Measurements from ENCODE around the gene MSLN. TPM values are rescaled to one million over a fixed set of nuclear protein-coding genes. Genes with fewer than 3 reads are reported as not detected.

MSLN gene
- total and polyA plus RNA-seq, 9 of the 15 experiments (the other 6 are each of a cell fraction or from before 2014, with no cell fraction given), result not detected

- TF ChIP-seq, protein P1, sequence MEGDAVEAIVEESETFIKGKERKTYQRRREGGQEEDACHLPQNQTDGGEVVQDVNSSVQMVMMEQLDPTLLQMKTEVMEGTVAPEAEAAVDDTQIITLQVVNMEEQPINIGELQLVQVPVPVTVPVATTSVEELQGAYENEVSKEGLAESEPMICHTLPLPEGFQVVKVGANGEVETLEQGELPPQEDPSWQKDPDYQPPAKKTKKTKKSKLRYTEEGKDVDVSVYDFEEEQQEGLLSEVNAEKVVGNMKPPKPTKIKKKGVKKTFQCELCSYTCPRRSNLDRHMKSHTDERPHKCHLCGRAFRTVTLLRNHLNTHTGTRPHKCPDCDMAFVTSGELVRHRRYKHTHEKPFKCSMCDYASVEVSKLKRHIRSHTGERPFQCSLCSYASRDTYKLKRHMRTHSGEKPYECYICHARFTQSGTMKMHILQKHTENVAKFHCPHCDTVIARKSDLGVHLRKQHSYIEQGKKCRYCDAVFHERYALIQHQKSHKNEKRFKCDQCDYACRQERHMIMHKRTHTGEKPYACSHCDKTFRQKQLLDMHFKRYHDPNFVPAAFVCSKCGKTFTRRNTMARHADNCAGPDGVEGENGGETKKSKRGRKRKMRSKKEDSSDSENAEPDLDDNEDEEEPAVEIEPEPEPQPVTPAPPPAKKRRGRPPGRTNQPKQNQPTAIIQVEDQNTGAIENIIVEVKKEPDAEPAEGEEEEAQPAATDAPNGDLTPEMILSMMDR (IDR thresholded peaks at IDR 0.05 in 2 of 3, conservative IDR thresholded peaks at IDR 0.05 in 1 of 3; ENCODE audit: insufficient read depth in 2 of 3, low read depth in 1 of 3, low read length in 3 of 3), result peak; percentile 54 to 62 (median 57)
- TF ChIP-seq PHB (CRISPR knock-in tag; IDR thresholded peaks at IDR 0.05) (no peak), MTA2 (IDR thresholded peaks at IDR 0.05; ENCODE audit: low read depth) (no peak), NFE2L1 (tag; IDR thresholded peaks at IDR 0.05; ENCODE audit: borderline replicate concordance, low read depth) (no peak), RNF2 (IDR thresholded peaks at IDR 0.05) (no peak), JUND (IDR thresholded peaks at IDR 0.05; ENCODE audit: borderline replicate concordance, low read depth, low read length) (no peak), JUND (tag; IDR thresholded peaks at IDR 0.05; ENCODE audit: borderline replicate concordance, low read depth, low read length) (no peak), CLOCK (CRISPR knock-in tag; IDR thresholded peaks at IDR 0.05; ENCODE audit: borderline replicate concordance) (no peak), BHLHE40 (IDR thresholded peaks at IDR 0.05; ENCODE audit: low read length) (no peak), ZBTB7A (IDR thresholded peaks at IDR 0.05; ENCODE audit: borderline replicate concordance, control insufficient read depth, low read depth, low read length) (peak; percentile 45; the same call in 1 of the 2 replicates), HEY1 (CRISPR knock-in tag; IDR thresholded peaks at IDR 0.05; ENCODE audit: borderline replicate concordance) (no peak), SMARCC2 (IDR thresholded peaks at IDR 0.05; ENCODE audit: low read depth) (no peak), SMARCA5 (IDR thresholded peaks at IDR 0.05) (no peak), NR1H2 (CRISPR knock-in tag; IDR thresholded peaks at IDR 0.05) (no peak), BCL6 (CRISPR knock-in tag; IDR thresholded peaks at IDR 0.05) (no peak), MCM5 (IDR thresholded peaks at IDR 0.05; ENCODE audit: low read depth) (no peak), NFIC (IDR thresholded peaks at IDR 0.05) (no peak), ID3 (CRISPR knock-in tag; IDR thresholded peaks at IDR 0.05) (no peak), ID3 (tag; IDR thresholded peaks at IDR 0.05) (no peak)
- TF ChIP-seq, protein P2, sequence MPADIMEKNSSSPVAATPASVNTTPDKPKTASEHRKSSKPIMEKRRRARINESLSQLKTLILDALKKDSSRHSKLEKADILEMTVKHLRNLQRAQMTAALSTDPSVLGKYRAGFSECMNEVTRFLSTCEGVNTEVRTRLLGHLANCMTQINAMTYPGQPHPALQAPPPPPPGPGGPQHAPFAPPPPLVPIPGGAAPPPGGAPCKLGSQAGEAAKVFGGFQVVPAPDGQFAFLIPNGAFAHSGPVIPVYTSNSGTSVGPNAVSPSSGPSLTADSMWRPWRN (IDR thresholded peaks at IDR 0.05; ENCODE audit: low read depth), result no peak
- TF ChIP-seq, protein P3, sequence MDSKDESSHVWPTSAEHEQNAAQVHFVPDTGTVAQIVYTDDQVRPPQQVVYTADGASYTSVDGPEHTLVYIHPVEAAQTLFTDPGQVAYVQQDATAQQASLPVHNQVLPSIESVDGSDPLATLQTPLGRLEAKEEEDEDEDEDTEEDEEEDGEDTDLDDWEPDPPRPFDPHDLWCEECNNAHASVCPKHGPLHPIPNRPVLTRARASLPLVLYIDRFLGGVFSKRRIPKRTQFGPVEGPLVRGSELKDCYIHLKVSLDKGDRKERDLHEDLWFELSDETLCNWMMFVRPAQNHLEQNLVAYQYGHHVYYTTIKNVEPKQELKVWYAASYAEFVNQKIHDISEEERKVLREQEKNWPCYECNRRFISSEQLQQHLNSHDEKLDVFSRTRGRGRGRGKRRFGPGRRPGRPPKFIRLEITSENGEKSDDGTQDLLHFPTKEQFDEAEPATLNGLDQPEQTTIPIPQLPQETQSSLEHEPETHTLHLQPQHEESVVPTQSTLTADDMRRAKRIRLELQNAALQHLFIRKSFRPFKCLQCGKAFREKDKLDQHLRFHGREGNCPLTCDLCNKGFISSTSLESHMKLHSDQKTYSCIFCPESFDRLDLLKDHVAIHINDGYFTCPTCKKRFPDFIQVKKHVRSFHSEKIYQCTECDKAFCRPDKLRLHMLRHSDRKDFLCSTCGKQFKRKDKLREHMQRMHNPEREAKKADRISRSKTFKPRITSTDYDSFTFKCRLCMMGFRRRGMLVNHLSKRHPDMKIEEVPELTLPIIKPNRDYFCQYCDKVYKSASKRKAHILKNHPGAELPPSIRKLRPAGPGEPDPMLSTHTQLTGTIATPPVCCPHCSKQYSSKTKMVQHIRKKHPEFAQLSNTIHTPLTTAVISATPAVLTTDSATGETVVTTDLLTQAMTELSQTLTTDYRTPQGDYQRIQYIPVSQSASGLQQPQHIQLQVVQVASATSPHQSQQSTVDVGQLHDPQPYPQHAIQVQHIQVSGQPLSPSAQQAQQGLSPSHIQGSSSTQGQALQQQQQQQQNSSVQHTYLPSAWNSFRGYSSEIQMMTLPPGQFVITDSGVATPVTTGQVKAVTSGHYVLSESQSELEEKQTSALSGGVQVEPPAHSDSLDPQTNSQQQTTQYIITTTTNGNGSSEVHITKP (IDR thresholded peaks at IDR 0.05; ENCODE audit: partially characterized antibody), result peak; percentile 89
These were observed 40.6 kb upstream of the MSLN start (continued) for GRCh38 chr16:719815-720446.
